Amygdala (tissue), 56 donors: ENCODE results near the gene AKAIN1.

Experiments used
- DNase-seq, 56 donors: peaks; one replicate each; lab custom pipeline; 2025; lab: John Stamatoyannopoulos, UW

Gene AKAIN1

GRCh38 chr18:5103286-5103685, 93.8 kb downstream of the AKAIN1 start:
- DNase-seq, result no peak

- no peak for DNase-seq
Observed at GRCh38 chr18:5097116-5097703, 99.8 kb downstream of the AKAIN1 start.

- no peak for DNase-seq
Observed at GRCh38 chr18:5095239-5095638, 101.8 kb downstream of the AKAIN1 start.

- no peak for DNase-seq
Observed at GRCh38 chr18:5093902-5094301, 103.2 kb downstream of the AKAIN1 start.
